Measurements from ENCODE around the gene TLN1. TPM values are rescaled to one million over a fixed set of nuclear protein-coding genes. Genes with fewer than 3 reads are reported as not detected.
A peak's percentile ranks its signal among the peaks of the same experiment; 100 is the strongest.

TLN1 gene
- total RNA-seq (ENCODE audit: low replicate concordance) = 287 and 513 TPM in 2 replicates

GRCh38 chr9:35732185-35732799, at the start of gene TLN1, which contains the start of gene CREB3:
Gene TLN1, minus strand, starts transcription at chr9:35732195. Its CDS starts 6,501 bp downstream, at chr9:35725694.
Gene CREB3, plus strand, starts transcription at chr9:35732666. Its CDS starts 107 bp downstream, at chr9:35732773.
- H3K4me3 ChIP-seq (ENCODE audit: low read depth, low read length) = peak within 1 kb of the TSS; percentile 98
- TF ChIP-seq CTCF (IDR thresholded peaks at IDR 0.05; ENCODE audit: insufficient read depth, low read length) = no peak
- DNase-seq (ENCODE audit: low read depth) = peak; percentile 99

GRCh38 chr9:35781066-35781465, 49.1 kb upstream of the TLN1 start:
- DNase-seq (ENCODE audit: low read depth) = no peak
- H3K4me3 ChIP-seq (ENCODE audit: low read depth, low read length) = no peak overlapping the region

GRCh38 chr9:35778496-35778895, 46.5 kb upstream of the TLN1 start:
- no peak for DNase-seq (ENCODE audit: low read depth)
- H3K4me3 ChIP-seq (ENCODE audit: low read depth, low read length) = no peak overlapping the region
- no peak for TF ChIP-seq CTCF (IDR thresholded peaks at IDR 0.05; ENCODE audit: insufficient read depth, low read length)

More at GRCh38 chr9:35781066-35781465, 49.1 kb upstream of the TLN1 start:
- TF ChIP-seq CTCF (IDR thresholded peaks at IDR 0.05; ENCODE audit: insufficient read depth, low read length) = no peak

GRCh38 chr9:35776018-35776417, 44.0 kb upstream of the TLN1 start:
- no peak for TF ChIP-seq CTCF (IDR thresholded peaks at IDR 0.05; ENCODE audit: insufficient read depth, low read length)
- no peak for DNase-seq (ENCODE audit: low read depth)

GRCh38 chr9:35774907-35775635, 43.1 kb upstream of the TLN1 start:
- no peak overlapping the region for H3K4me3 ChIP-seq (ENCODE audit: low read depth, low read length)
- TF ChIP-seq CTCF (IDR thresholded peaks at IDR 0.05; ENCODE audit: insufficient read depth, low read length) = no peak
- no peak for DNase-seq (ENCODE audit: low read depth)

More at GRCh38 chr9:35776018-35776417, 44.0 kb upstream of the TLN1 start:
- H3K4me3 ChIP-seq (ENCODE audit: low read depth, low read length) = no peak overlapping the region

- no peak for TF ChIP-seq CTCF (IDR thresholded peaks at IDR 0.05; ENCODE audit: insufficient read depth, low read length)
- H3K4me3 ChIP-seq (ENCODE audit: low read depth, low read length) = no peak overlapping the region
- no peak for DNase-seq (ENCODE audit: low read depth)
Measured at GRCh38 chr9:35771943-35772342, 39.9 kb upstream of the TLN1 start.

All from fibroblast of the aortic adventitia (primary cell).